Testis (tissue), 2 donors: Measurements from ENCODE around the gene LCE1E.

Experiments used
- CTCF ChIP-seq, 3 experiments: fragments of 450-650 bp in 2 of 3; fragments of 200-600 bp in 1 of 3; sonication (generic) in 1 of 3; IDR thresholded peaks; one replicate each; pipeline ENCODE4 v1.5.1; 2016 to 2019; ENCODE audit warnings: antibody characterized with exemption in 3 of 3, mild to moderate bottlenecking in 2 of 3, moderate library complexity in 1 of 3
- POLR2A ChIP-seq: fragments of 450-650 bp; IDR thresholded peaks from one replicate; pipeline ENCODE4 v1.6.1; 2017; ENCODE audit warnings: antibody characterized with exemption, mild to moderate bottlenecking, moderate library complexity

DNA sequence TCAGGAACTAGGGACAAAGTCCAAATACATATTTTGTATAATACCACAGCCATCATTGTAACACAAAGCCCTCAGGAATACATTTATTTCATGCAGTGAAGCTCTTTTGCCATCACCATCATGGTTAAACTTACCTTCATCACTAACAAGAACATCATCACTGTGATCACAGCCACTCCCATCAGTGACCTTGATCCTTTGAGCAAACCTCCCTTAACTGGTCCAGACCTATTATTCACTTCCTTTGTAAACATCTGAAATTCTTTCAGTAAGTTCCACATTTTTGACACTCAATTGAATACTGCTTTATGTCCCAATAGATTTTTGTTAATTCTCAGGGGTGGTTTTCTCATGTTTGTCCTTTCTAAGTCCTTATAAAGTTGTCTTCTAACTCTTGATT is 44.4 kb upstream of the LCE1E start:
- no peak for TF ChIP-seq CTCF (IDR thresholded peaks at IDR 0.05)
- no peak for TF ChIP-seq POLR2A
